Vagina (tissue), 2 donors: ENCODE results near the gene XCR1.

Experiments
- CTCF ChIP-seq, 3 experiments: fragments of 450-650 bp in 2 of 3; fragments of 200-600 bp in 1 of 3; sonication (generic) in 1 of 3; IDR thresholded peaks; one replicate each; pipeline ENCODE4 v1.5.1; 2017 to 2019; ENCODE audit warnings: antibody characterized with exemption in 3 of 3, mild to moderate bottlenecking in 2 of 3, moderate library complexity in 2 of 3
- POLR2A ChIP-seq, 2 donors: fragments of 450-650 bp; IDR thresholded peaks; one replicate each; pipeline ENCODE4 v1.6.1; 2017; ENCODE audit warnings: antibody characterized with exemption in 2 of 2, mild to moderate bottlenecking in 2 of 2, moderate library complexity in 2 of 2
- POLR2AphosphoS5 ChIP-seq, 2 donors: sonication (generic); formaldehyde crosslinking; IDR thresholded peaks; one replicate each; pipeline ENCODE4 v1.9.0; 2017; ENCODE audit warnings: antibody characterized with exemption in 2 of 2, mild to moderate bottlenecking in 2 of 2, low read depth in 1 of 2; ENCODE audit not compliant: insufficient read depth in 1 of 2

GRCh38 chr3:45986303-45986982 lies 40.8 kb downstream of the XCR1 start:
- TF ChIP-seq CTCF (IDR thresholded peaks at IDR 0.05), result no peak
- no peak for TF ChIP-seq POLR2AphosphoS5 (IDR thresholded peaks at IDR 0.05; ENCODE audit: insufficient read depth in 1 of 2, low read depth in 1 of 2)
- no peak for TF ChIP-seq POLR2A (IDR thresholded peaks at IDR 0.05)
